ENCODE results near the gene RBM41. TPM values are rescaled to one million over a fixed set of nuclear protein-coding genes. Genes with fewer than 3 reads are reported as not detected.

Gene RBM41
- total and polyA plus RNA-seq, 9 of the 15 experiments (the other 6 are each of a cell fraction or from before 2014, with no cell fraction given) = 11.6 to 51.8 (median 27.9) TPM

DNA sequence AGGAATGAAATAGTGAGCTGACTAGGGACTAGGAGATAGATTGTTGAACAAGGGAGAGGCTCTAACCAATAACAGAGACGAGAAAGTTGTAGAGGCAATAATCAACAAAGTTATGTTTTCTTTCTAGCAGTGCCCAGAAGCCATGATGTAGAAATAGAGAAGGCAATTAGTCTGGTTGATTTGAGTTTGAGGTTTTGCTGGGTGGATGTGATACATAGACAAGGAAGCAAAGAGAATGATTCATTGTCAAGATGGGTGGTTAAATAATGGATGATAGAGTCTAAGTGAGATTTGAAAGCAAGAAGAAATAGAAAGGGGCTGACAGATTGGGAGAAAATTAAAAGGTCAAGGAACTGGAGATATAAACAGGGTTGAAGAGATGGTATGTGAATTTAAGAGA is 11.2 kb downstream of the RBM41 start:
- Histone ChIP-seq H3K4me3 (no peak overlapping the region), H3K9ac (ENCODE audit: insufficient read depth in 1 of 2, low read depth in 2 of 2, low read length in 2 of 2) (no peak overlapping the region), H3K27ac (ENCODE audit: extremely low read depth, low read depth, low read length) (no peak overlapping the region), H4K20me1 (replicated peaks; ENCODE audit: control insufficient read depth, insufficient read depth, low read length) (no peaks in the 10 kb centered on the region), H3K27me3 (ENCODE audit: control insufficient read depth in 2 of 2, insufficient read depth in 2 of 2, low read length in 2 of 2) (no peaks in the 10 kb centered on the region), H3K9me1 (ENCODE audit: control insufficient read depth, insufficient read depth, low read length) (no peaks in the 10 kb centered on the region), H2AFZ (ENCODE audit: low read depth, low read length) (no peak overlapping the region), H3K36me3 (ENCODE audit: control insufficient read depth, insufficient read depth, low read length) (peaks cover 54% of the 10 kb centered on the region; the same call in 2 of the 3 replicates), H3K9me3 (replicated peaks; ENCODE audit: control insufficient read depth, insufficient read depth, low read depth, low read length) (no peaks in the 10 kb centered on the region), H3K4me1 (replicated peaks in 1 of 2; ENCODE audit: control insufficient read depth in 2 of 2, insufficient read depth in 2 of 2, low read length in 2 of 2) (no peaks in the 10 kb centered on the region), H3K4me2 (ENCODE audit: insufficient read depth, low read length) (no peak overlapping the region), H3K79me2 (ENCODE audit: control insufficient read depth, insufficient read depth, low read length) (peaks cover 5% of the 10 kb centered on the region; the same call in 2 of the 3 replicates)
- DNase-seq (ENCODE audit: extremely low read depth in 1 of 4, low spot score in 3 of 4) = no peak
- BruUV-seq (replicated peaks) = no TSS peak
- in situ Hi-C loops (cut with MboI) (no loop called here), intact Hi-C loops (cut with micrococcal nuclease) (no loop called here)
- WGBS (ENCODE audit: insufficient coverage, low coverage, missing lambda C conversion rate) = 100% methylated on average over 1 of the region's 1 CpG
- TF ChIP-seq, protein P1, sequence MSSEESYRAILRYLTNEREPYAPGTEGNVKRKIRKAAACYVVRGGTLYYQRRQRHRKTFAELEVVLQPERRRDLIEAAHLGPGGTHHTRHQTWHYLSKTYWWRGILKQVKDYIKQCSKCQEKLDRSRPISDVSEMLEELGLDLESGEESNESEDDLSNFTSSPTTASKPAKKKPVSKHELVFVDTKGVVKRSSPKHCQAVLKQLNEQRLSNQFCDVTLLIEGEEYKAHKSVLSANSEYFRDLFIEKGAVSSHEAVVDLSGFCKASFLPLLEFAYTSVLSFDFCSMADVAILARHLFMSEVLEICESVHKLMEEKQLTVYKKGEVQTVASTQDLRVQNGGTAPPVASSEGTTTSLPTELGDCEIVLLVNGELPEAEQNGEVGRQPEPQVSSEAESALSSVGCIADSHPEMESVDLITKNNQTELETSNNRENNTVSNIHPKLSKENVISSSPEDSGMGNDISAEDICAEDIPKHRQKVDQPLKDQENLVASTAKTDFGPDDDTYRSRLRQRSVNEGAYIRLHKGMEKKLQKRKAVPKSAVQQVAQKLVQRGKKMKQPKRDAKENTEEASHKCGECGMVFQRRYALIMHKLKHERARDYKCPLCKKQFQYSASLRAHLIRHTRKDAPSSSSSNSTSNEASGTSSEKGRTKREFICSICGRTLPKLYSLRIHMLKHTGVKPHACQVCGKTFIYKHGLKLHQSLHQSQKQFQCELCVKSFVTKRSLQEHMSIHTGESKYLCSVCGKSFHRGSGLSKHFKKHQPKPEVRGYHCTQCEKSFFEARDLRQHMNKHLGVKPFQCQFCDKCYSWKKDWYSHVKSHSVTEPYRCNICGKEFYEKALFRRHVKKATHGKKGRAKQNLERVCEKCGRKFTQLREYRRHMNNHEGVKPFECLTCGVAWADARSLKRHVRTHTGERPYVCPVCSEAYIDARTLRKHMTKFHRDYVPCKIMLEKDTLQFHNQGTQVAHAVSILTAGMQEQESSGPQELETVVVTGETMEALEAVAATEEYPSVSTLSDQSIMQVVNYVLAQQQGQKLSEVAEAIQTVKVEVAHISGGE (CRISPR knock-in tag; IDR thresholded peaks at IDR 0.05) = no peak
- no peak for TF ChIP-seq ARHGAP35 (IDR thresholded peaks at IDR 0.05; ENCODE audit: partially characterized antibody)
- ChIA-PET POLR2A (interaction anchor here (0.8 kb wide), 1 partner anchor 206 kb away, joined by 3 read pairs; no protein-coding TSS in a partner anchor), CTCF (ENCODE audit: low intra/inter-chr PET ratio) (no interaction called here)
- no peak for FAIRE-seq
- ATAC-seq = no peak

Data from K562 (cell line).